GM12878 (cell line): ENCODE measurements around the gene ECI1. TPM values are rescaled to one million over a fixed set of nuclear protein-coding genes. Genes with fewer than 3 reads are reported as not detected.
A peak's percentile ranks its signal among the peaks of the same experiment; 100 is the strongest.

ENCODE experiments used
- ATAC-seq: fragments of 200-7000 bp; cut with Tn5 transposase; 3 replicates; pipeline ENCODE4 v1.9.1; 2020; ENCODE audit warnings: mild to moderate bottlenecking, moderate library complexity
- BruUV-seq: library from RNA; stranded (reverse); fragments of 400-500 nt; replicated peaks from 2 replicates; lab custom pipeline; 2021; lab: Mats Ljungman, UMichigan
- CTCF ChIA-PET: fragments of 300-600 bp; sonication (Branson Sonifier 250); formaldehyde crosslinking; extraction: SDS; loops from one replicate; lab custom pipeline; 2021; ENCODE audit warnings: inconsistent platforms; lab: Yijun Ruan, JAX
- POLR2A ChIA-PET: fragments of 350-600 bp; formaldehyde crosslinking; extraction: SDS; loops from one replicate; lab custom pipeline; 2021; ENCODE audit warnings: inconsistent platforms; lab: Charles Lee
- RAD21 ChIA-PET: fragments of 300-600 bp; sonication (Branson Sonifier 250); formaldehyde crosslinking; loops from one replicate; lab custom pipeline; 2023; ENCODE audit warnings: antibody characterized with exemption; ENCODE audit not compliant: unreplicated experiment; lab: Charles Lee
- SMC1A ChIA-PET: fragments of 300-600 bp; sonication (Branson Sonifier 250); formaldehyde crosslinking; loops from one replicate; lab custom pipeline; 2023; ENCODE audit not compliant: unreplicated experiment, uncharacterized antibody; lab: Charles Lee
- DNase-seq: peaks from one replicate; pipeline ENCODE4 v3.0.0-alpha.2; 2011; ENCODE audit warnings: low read depth, low spot score
- FAIRE-seq: peaks from 3 replicates; lab custom pipeline; 2011; peaks lifted over from hg19 to GRCh38; lab: Jason Lieb, UNC
- H2AFZ ChIP-seq: 2 replicates; pipeline ENCODE4 v1.6.0; 2011; ENCODE audit warnings: low read depth, low read length, control low read depth; ENCODE audit not compliant: control insufficient read depth
- H3K27ac ChIP-seq: 2 replicates; pipeline ENCODE4 v1.5.1; 2011; ENCODE audit warnings: control low read depth; ENCODE audit not compliant: control insufficient read depth, insufficient read depth
- H3K27me3 ChIP-seq, 2 experiments: replicated peaks in 1 of 2; 2 replicates each; pipeline versions ENCODE4 v1.6.0 to v1.6.1; 2011; ENCODE audit warnings: low read length in 1 of 2; ENCODE audit not compliant: control insufficient read depth in 2 of 2, insufficient read depth in 2 of 2
- H3K36me3 ChIP-seq, 2 experiments: 2 replicates each; pipeline ENCODE4 v1.5.1; 2011; ENCODE audit warnings: low read length in 1 of 2; ENCODE audit not compliant: control insufficient read depth in 2 of 2, insufficient read depth in 2 of 2
- H3K4me1 ChIP-seq: 2 replicates; pipeline ENCODE4 v1.6.1; 2011; ENCODE audit warnings: mild to moderate bottlenecking, low read length, moderate library complexity, mixed read lengths; ENCODE audit not compliant: control insufficient read depth, insufficient read depth
- H3K4me2 ChIP-seq: 2 replicates; pipeline ENCODE4 v1.6.0; 2011; ENCODE audit warnings: control low read depth; ENCODE audit not compliant: control insufficient read depth, insufficient read depth
- H3K4me3 ChIP-seq: fragments of 200-600 bp; sonication (generic); 2 replicates; pipeline ENCODE4 v1.5.1; 2016
- H3K79me2 ChIP-seq: 2 replicates; pipeline ENCODE4 v1.6.0; 2011; ENCODE audit warnings: low read length; ENCODE audit not compliant: control insufficient read depth, insufficient read depth
- H3K9ac ChIP-seq: 2 replicates; pipeline ENCODE4 v1.8.0; 2011; ENCODE audit warnings: low read length, control low read depth, mixed read lengths; ENCODE audit not compliant: control insufficient read depth, insufficient read depth
- H3K9me3 ChIP-seq: replicated peaks from 3 replicates; pipeline ENCODE4 v1.5.1; 2011; ENCODE audit warnings: mild to moderate bottlenecking, low read length; ENCODE audit not compliant: control insufficient read depth, insufficient read depth
- H4K20me1 ChIP-seq: 2 replicates; pipeline ENCODE4 v1.6.0; 2011; ENCODE audit not compliant: control insufficient read depth, insufficient read depth
- IKZF1 ChIP-seq: fragments of 450-650 bp; conservative IDR thresholded peaks from 2 replicates; pipeline ENCODE4 v1.6.1; 2017; ENCODE audit warnings: antibody characterized with exemption, mild to moderate bottlenecking
- MEF2B ChIP-seq: fragments of 450-650 bp; IDR thresholded peaks from 2 replicates; pipeline ENCODE4 v1.6.1; 2018; ENCODE audit warnings: mild to moderate bottlenecking, moderate library complexity; ENCODE audit not compliant: partially characterized antibody, poor library complexity, severe bottlenecking
- MTA2 ChIP-seq: fragments of 450-650 bp; IDR thresholded peaks from 2 replicates; pipeline ENCODE4 v1.6.1; 2016; ENCODE audit warnings: low read depth, mild to moderate bottlenecking, moderate library complexity
- MYC ChIP-seq: IDR thresholded peaks from 2 replicates; pipeline ENCODE4 v1.6.1; 2011; ENCODE audit warnings: mild to moderate bottlenecking, low read length, moderate library complexity, inconsistent platforms; ENCODE audit not compliant: insufficient read depth, insufficient replicate concordance, insufficient read length, severe bottlenecking
- NBN ChIP-seq: fragments of 450-650 bp; IDR thresholded peaks from 2 replicates; pipeline ENCODE4 v1.6.1; 2016
- NR2C1 ChIP-seq: fragments of 450-650 bp; IDR thresholded peaks from 2 replicates; pipeline ENCODE4 v1.6.1; 2017; ENCODE audit warnings: antibody characterized with exemption, mild to moderate bottlenecking, moderate library complexity
- NR2C2 ChIP-seq: IDR thresholded peaks from 2 replicates; pipeline ENCODE4 v1.6.1; 2011; ENCODE audit warnings: borderline replicate concordance, low read depth; ENCODE audit not compliant: control insufficient read depth, insufficient read length
- POLR2A ChIP-seq: IDR thresholded peaks from 2 replicates; pipeline ENCODE4 v1.6.1; 2011; ENCODE audit warnings: low read depth, mild to moderate bottlenecking, low read length
- POLR2AphosphoS2 ChIP-seq: IDR thresholded peaks from 2 replicates; pipeline ENCODE4 v1.6.1; 2011; ENCODE audit warnings: low read depth, mild to moderate bottlenecking, low read length, improper control_type of control experiment, moderate library complexity
- RUNX3 ChIP-seq: IDR thresholded peaks from 2 replicates; pipeline ENCODE4 v1.6.1; 2012; ENCODE audit warnings: low read length, inconsistent platforms
- SIN3A ChIP-seq: IDR thresholded peaks from 2 replicates; pipeline ENCODE4 v1.6.1; 2012; ENCODE audit warnings: low read depth, low read length, improper control_type of control experiment
- SREBF1 ChIP-seq: IDR thresholded peaks from 2 replicates; pipeline ENCODE4 v1.6.1; 2012; ENCODE audit warnings: mild to moderate bottlenecking, low read length
- YBX1 ChIP-seq: fragments of 450-650 bp; IDR thresholded peaks from 2 replicates; pipeline ENCODE4 v1.6.1; 2016; ENCODE audit warnings: antibody characterized with exemption
- ZNF384 ChIP-seq: IDR thresholded peaks from 2 replicates; pipeline ENCODE4 v1.6.1; 2012; ENCODE audit warnings: low read depth, mild to moderate bottlenecking, low read length, improper control_type of control experiment, borderline replicate concordance
- WGBS: methylation state at CpG from one replicate; pipeline ENCODE4 v1.1.6; 2016; ENCODE audit warnings: low lambda C conversion rate; ENCODE audit not compliant: insufficient replicate concordance, insufficient coverage; ENCODE audit errors: missing lambda C conversion rate; 5-methylcytosine and 5-hydroxymethylcytosine counted together
- in situ Hi-C: fragments of 300-500 bp; cut with MboI; formaldehyde crosslinking; loops from 9 replicates; pipeline ENCODE4 v1.14.3; 2018; ENCODE audit warnings: mixed read lengths
- intact Hi-C: fragments of 100-400 bp; cut with micrococcal nuclease; formaldehyde crosslinking; loops from one replicate; pipeline ENCODE4 v1.14.2; 2022; ENCODE audit not compliant: unreplicated experiment
- polyA plus RNA-seq, 11 experiments: library from polyadenylated mRNA; depleted of rRNA in 4 of 11; unstranded in 6 of 11; stranded (reverse) in 5 of 11; fragments of >200 nt; fragmentation: Nextera tagmentation in 4 of 11; fragmentation: Illumina TruSeq in 1 of 11; extraction: Ambion mirVana in 4 of 11; extraction: Trizol in 1 of 11; gene quantifications; 1 replicate in 1 of 11; 2 replicates in 10 of 11; pipeline versions ENCODE4 v1.2.1 to v1.2.3, GENCODE V29; 2011 to 2016; ENCODE audit warnings: inconsistent platforms in 2 of 11, missing spikeins in 2 of 11, low read depth in 1 of 11
- total RNA-seq, 4 experiments: library from RNA; depleted of rRNA in 3 of 4; stranded (reverse); fragments of >200 nt in 3 of 4; fragmentation: Illumina TruSeq in 1 of 4; extraction: Trizol in 1 of 4; gene quantifications; 2 replicates each; pipeline versions ENCODE4 v1.2.1 to v1.2.3, GENCODE V29; 2013 to 2021
- TF ChIP-seq, protein P1 (sequence below): fragments of 150-350 bp; IDR thresholded peaks from 2 replicates; pipeline ENCODE4 v1.6.1; 2014; ENCODE audit warnings: mild to moderate bottlenecking, low read depth, low read length
- TF ChIP-seq, protein P2 (sequence below): IDR thresholded peaks from 2 replicates; pipeline ENCODE4 v1.6.1; 2012; ENCODE audit warnings: low read length, inconsistent platforms

Gene ECI1
- total and polyA plus RNA-seq, 10 of the 15 experiments (the other 5 are each of a cell fraction or from before 2014, with no cell fraction given), result 2.2 to 82.1 (median 24.8) TPM

- TF ChIP-seq MEF2B (no peak), SREBF1 (no peak), POLR2AphosphoS2 (no peak), RUNX3 (no peak), IKZF1 (no peak), NR2C2 (no peak), NBN (no peak), NR2C1 (no peak), SIN3A (no peak)
- TF ChIP-seq, protein P1, sequence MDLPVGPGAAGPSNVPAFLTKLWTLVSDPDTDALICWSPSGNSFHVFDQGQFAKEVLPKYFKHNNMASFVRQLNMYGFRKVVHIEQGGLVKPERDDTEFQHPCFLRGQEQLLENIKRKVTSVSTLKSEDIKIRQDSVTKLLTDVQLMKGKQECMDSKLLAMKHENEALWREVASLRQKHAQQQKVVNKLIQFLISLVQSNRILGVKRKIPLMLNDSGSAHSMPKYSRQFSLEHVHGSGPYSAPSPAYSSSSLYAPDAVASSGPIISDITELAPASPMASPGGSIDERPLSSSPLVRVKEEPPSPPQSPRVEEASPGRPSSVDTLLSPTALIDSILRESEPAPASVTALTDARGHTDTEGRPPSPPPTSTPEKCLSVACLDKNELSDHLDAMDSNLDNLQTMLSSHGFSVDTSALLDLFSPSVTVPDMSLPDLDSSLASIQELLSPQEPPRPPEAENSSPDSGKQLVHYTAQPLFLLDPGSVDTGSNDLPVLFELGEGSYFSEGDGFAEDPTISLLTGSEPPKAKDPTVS, result no peak
These were observed 14.9 kb downstream of the ECI1 start, which contains the start of gene DNASE1L2 (continued) for GRCh38 chr16:2236337-2237101.

DNA sequence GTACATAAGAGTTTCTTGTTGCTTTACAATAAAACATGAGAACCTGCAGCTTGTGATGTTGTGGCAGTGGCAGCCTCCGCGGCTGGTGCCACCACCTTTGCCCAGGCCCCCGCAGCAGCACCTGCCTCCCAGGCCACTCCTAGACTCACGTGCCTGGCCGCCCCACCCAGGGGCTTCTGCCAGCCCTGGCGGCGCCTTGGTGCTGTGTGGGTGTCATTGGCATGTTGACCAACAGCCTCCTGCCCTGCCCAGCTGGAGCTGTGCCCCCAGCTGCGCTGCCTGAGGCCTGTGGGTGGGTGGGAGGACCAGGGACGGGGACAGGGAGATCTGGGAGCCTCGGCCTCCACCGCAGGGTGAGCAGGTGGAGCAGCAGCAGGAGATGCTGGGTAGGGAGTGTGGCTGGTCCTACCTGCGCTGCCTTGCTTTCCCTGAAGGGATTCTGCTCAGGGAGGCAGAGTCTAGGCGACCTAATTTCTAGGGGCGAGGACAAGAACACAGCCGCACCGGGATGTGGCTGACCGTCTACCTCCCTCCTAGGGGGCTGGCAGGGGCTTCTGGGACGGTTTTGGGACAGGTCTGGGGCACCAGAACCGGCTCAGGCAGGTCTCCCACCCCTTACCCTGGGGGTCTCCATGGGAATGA lies 15.6 kb downstream of the ECI1 start:
- Histone ChIP-seq H3K4me2 (no peak overlapping the region), H4K20me1 (no peaks in the 10 kb centered on the region), H2AFZ (no peak overlapping the region), H3K4me3 (no peak overlapping the region), H3K79me2 (no peaks in the 10 kb centered on the region), H3K9me3 (no peaks in the 10 kb centered on the region), H3K4me1 (no peaks in the 10 kb centered on the region), H3K36me3 (peaks cover 0 to 31% of the 10 kb centered on the region in 2 experiments; a peak in 3 of 4 replicates), H3K9ac (no peak overlapping the region), H3K27me3 (no peaks in the 10 kb centered on the region), H3K27ac (no peak overlapping the region)
- ChIA-PET RAD21 (no interaction called here), CTCF (no interaction called here), SMC1A (no interaction called here), POLR2A (no interaction called here)
- no TSS peak for BruUV-seq
- intact Hi-C loops, result no loop called here
- in situ Hi-C loops, result no loop called here
- 92% methylated on average over 16 of the region's 19 CpGs for WGBS
- FAIRE-seq (no peak), ATAC-seq (no peak), DNase-seq (no peak)
- TF ChIP-seq RUNX3, result no peak
- 0 out of 2 replicates have a peak, but pooled peaks have one; percentile 2 for TF ChIP-seq POLR2A
- no peak for TF ChIP-seq MYC
- TF ChIP-seq, protein P2, sequence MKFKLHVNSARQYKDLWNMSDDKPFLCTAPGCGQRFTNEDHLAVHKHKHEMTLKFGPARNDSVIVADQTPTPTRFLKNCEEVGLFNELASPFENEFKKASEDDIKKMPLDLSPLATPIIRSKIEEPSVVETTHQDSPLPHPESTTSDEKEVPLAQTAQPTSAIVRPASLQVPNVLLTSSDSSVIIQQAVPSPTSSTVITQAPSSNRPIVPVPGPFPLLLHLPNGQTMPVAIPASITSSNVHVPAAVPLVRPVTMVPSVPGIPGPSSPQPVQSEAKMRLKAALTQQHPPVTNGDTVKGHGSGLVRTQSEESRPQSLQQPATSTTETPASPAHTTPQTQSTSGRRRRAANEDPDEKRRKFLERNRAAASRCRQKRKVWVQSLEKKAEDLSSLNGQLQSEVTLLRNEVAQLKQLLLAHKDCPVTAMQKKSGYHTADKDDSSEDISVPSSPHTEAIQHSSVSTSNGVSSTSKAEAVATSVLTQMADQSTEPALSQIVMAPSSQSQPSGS, result no peak
- TF ChIP-seq MTA2, result no peak
- no peak for TF ChIP-seq YBX1
- TF ChIP-seq ZNF384, result no peak
